GM18507 (cell line): Measurements from ENCODE around the gene RNF141.

Source experiments
- DNase-seq: peaks from one replicate; pipeline ENCODE4 v3.0.0; 2011; ENCODE audit warnings: low read depth; ENCODE audit not compliant: insufficient read length; ENCODE audit errors: extremely low spot score
- FAIRE-seq: peaks from 2 replicates; lab custom pipeline; 2011; peaks lifted over from hg19 to GRCh38; lab: Jason Lieb, UNC

RNF141 gene

GRCh38 chr11:10528121-10528520 lies 12.9 kb downstream of the RNF141 start:
- FAIRE-seq = no peak
- DNase-seq = no peak

- FAIRE-seq = peak; percentile 33
These were observed 13.7 kb downstream of the RNF141 start for GRCh38 chr11:10526974-10527918.

DNA sequence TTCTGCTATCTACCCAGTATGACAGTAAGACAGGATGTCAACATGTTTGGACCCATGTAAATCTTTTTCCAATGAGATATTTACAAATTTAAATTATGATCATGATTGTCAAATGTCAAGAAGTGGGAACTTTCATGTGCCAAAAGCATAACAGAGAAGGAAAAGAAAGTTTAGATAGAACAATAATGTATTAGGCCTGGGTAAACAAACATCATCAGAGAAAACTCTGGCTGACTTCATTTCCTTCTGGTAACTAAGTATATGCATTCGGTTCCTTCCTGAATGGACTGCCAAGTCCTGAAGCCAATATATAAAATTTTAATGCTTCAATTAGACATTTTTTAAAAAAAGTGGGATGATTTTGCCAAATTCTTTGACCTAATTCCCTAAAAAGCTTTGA lies 16.5 kb downstream of the RNF141 start:
- DNase-seq (no peak), FAIRE-seq (no peak)

More at GRCh38 chr11:10526974-10527918, 13.7 kb downstream of the RNF141 start:
- DNase-seq = no peak

- DNase-seq = no peak
- FAIRE-seq = no peak
These were observed 18.1 kb downstream of the RNF141 start for GRCh38 chr11:10522921-10523320.

DNA sequence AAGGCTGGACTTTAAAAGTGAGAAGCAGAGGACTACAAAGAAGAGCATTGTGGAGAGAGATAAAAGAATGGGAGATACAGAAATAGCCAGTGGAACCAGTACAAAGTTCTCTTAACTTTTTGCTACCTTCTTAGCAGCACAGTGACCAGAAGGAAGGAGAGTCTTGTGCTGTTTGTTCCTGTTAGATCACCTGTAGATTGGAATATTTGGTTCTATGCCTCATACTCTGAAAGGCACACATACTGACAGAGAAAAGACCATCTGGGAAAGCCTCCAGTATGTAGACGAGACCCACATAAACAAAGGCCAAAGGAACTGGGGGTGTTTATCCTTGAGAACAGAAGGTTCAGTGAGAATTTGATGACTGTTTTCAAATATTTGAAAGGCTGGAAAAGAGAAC lies 18.7 kb downstream of the RNF141 start:
- no peak for FAIRE-seq

GRCh38 chr11:10520562-10520961 lies 20.4 kb downstream of the RNF141 start:
- FAIRE-seq = no peak
- no peak for DNase-seq

More for the DNA sequence above, 18.7 kb downstream of the RNF141 start:
- DNase-seq = no peak

DNA sequence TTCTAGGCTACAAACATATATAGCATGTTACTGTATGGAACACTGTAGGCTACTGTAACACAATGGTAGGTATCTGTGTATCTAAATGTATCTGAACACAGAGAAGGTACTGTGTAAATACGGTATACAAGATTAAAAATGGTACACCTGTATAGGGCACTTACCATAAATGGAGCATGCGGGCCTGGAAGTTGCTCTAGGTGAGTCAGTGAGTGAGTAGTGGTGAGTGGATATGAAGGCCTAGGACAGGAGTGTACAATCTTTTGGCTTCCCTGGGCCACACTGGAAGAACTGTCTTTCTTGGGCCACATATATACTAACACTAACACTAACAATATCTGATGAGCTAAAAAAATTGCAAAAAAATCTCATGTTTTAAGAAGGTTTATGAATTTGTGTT lies 21.4 kb downstream of the RNF141 start:
- DNase-seq (no peak), FAIRE-seq (no peak)

DNA sequence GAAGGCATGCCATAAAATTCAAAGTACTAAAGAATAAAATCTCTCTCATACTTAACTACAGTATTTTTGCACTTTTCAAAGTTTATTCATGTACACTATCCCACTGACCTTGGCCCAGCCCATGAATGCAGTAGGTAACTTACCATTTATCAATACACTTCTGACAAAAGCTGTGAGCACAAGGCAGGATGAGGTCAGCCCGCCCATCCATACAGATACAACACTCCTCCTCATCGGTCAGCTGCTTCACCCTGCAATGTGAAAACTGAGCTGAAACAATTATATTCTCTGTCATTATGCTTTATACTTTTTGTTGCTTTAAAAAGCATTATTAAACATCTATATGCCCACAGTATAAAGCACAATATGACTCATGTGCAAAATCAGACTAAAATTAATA lies 22.1 kb downstream of the RNF141 start:
- FAIRE-seq = no peak
- no peak for DNase-seq

- DNase-seq (no peak), FAIRE-seq (no peak)
These were observed 22.9 kb downstream of the RNF141 start for GRCh38 chr11:10518123-10518522.

DNA sequence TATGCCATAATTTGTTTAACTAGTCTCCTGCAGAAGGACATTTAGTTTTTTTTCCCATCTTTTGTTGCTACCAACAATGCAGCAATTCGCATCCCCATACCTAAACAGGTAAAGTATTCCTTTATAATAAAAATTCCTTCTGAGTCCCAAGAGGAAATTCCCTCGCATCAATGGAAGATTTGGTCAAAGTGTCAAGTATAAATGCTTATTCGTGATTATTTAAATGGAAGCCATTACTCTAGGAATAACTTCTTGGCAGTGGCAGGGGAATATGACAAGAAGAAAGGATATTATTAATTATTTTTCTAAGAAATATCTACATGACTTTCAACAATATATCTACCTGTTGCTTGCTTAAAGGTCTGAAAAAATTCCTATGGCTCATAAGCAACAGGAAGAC lies 25.6 kb downstream of the RNF141 start:
- no peak for DNase-seq

DNA sequence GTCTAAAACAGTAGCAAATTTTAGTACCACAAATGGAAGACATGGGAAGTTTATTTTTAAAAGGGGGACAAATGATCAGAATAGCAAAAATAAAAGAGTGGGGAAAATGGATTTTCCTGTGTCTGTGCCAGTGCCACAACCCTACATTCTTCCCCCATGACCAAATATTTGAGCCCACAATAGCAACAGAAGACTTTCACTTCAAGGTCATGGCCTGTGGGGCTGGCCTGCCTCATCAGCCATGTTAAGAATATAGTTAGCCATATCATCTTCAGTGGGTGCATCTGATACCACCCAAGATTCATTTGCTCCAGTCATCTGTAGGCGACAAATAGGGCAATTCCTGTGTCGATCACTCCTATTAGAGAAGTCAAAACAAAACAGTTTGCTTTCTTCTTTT lies 26.3 kb downstream of the RNF141 start:
- FAIRE-seq = no peak

More for the DNA sequence above, 25.6 kb downstream of the RNF141 start:
- no peak for FAIRE-seq

DNA sequence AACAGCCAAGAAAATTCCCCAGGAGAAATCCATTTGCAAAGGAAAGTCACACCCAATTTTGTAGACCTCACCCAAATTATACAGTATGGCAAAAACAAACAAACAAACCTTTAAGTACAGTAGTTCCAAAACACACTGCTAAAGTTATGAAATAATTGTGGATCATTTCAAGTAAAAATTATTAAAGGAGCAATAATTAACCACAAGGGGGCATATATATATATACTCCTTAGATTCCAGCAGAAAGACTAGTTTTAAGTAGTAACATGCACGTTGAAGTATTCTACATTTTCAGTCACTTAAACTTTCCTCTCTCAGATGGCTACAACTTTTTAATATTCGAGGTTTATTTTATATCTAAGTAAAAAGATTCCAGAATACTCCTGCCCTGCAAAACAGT lies 26.8 kb downstream of the RNF141 start:
- DNase-seq (no peak), FAIRE-seq (no peak)

More for the DNA sequence above, 26.3 kb downstream of the RNF141 start:
- no peak for DNase-seq

- FAIRE-seq (no peak), DNase-seq (no peak)
These were observed 29.8 kb downstream of the RNF141 start for GRCh38 chr11:10511181-10511621.

DNA sequence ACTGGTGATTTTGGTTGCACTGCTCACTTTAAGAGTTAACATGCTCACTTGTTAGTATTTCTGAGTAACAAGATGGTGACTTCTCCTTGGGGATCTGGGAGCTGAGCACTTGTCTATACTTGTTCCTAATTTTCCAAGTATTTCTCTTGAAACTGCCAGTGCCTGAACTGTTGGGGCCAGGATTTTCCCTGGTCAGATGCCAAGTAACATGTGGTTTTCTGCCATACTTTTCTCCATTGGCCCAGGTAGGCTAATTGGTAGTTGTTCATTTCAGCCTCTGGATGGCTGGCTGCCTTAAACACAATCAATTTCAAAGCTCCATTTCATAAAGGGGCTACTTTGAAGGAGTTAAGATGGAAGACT lies 35.0 kb downstream of the RNF141 start:
- FAIRE-seq = no peak
- no peak for DNase-seq

GRCh38 chr11:10505278-10506007 lies 35.5 kb downstream of the RNF141 start:
- DNase-seq (no peak), FAIRE-seq (no peak)

GRCh38 chr11:10504490-10504889 lies 36.5 kb downstream of the RNF141 start:
- no peak for DNase-seq
- no peak for FAIRE-seq

GRCh38 chr11:10503777-10504480 lies 37.1 kb downstream of the RNF141 start:
- no peak for DNase-seq
- FAIRE-seq = no peak

- no peak for DNase-seq
- no peak for FAIRE-seq
These were observed 37.8 kb downstream of the RNF141 start for GRCh38 chr11:10503221-10503620.

GRCh38 chr11:10502770-10503169 lies 38.2 kb downstream of the RNF141 start:
- DNase-seq (no peak), FAIRE-seq (no peak)

DNA sequence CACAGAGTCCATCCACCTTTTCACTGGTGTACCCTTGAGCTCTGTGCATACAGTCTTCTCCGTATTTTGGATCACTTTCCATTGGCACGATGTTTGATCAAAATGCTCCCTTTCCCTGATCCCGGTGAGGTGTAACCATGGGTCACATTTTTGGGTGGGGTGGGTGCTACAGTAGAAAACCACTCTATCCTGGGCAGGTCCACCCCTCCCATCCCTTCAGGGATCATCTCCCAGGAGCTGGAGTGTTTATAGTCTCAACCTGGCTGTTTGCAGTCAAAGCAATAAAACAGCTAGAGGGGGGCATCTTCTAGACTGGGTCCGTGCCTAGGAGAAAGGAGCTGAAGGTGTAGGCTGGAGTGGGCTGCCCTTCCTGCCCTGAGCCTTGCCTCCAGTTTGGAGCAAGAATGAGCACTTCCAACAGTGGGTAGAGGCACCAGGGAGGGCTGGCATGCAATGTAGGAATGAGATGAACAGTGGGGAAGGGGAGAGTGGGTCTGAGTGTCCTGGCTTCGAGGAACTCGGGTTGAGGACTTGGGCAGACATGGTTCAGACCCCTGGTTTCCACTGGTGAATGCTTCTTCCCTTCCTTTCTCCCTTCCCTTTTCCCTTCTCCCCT lies 38.8 kb downstream of the RNF141 start:
- DNase-seq (no peak), FAIRE-seq (no peak)
